Measurements from ENCODE around the gene SMAGP. TPM values are rescaled to one million over a fixed set of nuclear protein-coding genes. Genes with fewer than 3 reads are reported as not detected.
"Not testable (repeated sequence)": the region's sequence is repeated elsewhere in the genome, so short reads cannot be mapped to it uniquely, and the experiment has no call there.

SMAGP gene
- total RNA-seq, 1 donor = 3.0 TPM

DNA sequence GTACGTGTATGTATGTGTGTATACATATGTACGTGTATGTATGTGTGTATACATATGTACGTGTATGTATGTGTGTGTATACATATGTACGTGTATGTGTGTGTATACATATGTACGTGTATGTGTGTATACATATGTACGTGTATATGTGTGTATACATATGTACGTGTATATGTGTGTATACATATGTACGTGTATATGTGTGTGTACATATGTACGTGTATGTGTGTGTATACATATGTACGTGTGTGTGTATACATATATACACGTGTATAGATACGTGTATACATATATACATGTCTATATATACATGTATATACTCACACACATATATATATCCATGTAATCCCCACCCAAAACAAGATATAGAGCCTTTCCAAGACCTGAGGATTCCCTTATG is 50.4 kb downstream of the SMAGP start:
- peaks cover 20% of the 10 kb centered on the region for H3K4me1 ChIP-seq (ENCODE audit: insufficient read depth, low read length)
- H3K27me3 ChIP-seq (ENCODE audit: insufficient read depth, low read length); H3K4me3 ChIP-seq (ENCODE audit: low read length); H3K9me3 ChIP-seq (ENCODE audit: low read depth, low read length): not testable (repeated sequence)

- peaks cover 20% of the 10 kb centered on the region for H3K4me1 ChIP-seq (ENCODE audit: insufficient read depth, low read length)
- H3K9me3 ChIP-seq (ENCODE audit: low read depth, low read length) = no peaks in the 10 kb centered on the region
- no peak overlapping the region for H3K4me3 ChIP-seq (ENCODE audit: low read length)
- H3K27me3 ChIP-seq (ENCODE audit: insufficient read depth, low read length) = no peaks in the 10 kb centered on the region
Observed at GRCh38 chr12:51219322-51219721, 50.9 kb downstream of the SMAGP start.

DNA sequence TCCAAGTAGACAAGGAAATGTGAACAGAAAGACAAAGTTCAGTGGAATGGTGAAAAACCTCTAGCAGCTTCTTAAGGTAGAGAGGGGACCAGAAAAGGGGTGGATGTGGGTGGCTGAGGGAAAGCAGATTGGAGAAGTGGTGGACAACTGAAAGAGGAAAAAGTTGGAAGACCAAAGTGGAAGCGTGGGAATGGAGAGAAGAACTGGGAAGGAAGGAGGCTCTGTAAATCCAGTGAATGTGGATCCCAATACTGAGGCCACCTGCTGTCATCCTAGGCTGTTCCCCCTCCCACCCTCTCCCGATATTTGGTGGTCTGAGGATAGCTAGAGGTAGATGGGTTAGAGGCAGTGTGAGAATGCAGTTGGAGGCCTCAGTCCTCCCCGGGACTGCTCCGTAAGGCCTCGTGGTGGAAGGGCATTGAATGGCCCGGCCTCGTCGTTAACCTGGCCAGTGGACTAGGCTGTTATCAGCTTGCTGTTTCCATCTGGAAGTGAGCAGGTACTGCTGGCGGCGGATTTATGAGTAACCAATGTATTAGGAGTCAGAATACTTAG is 51.5 kb downstream of the SMAGP start:
- Histone ChIP-seq H3K27me3 (ENCODE audit: insufficient read depth, low read length) (no peaks in the 10 kb centered on the region), H3K4me3 (ENCODE audit: low read length) (peak overlapping the region; percentile 86), H3K4me1 (ENCODE audit: insufficient read depth, low read length) (peaks cover 20% of the 10 kb centered on the region), H3K9me3 (ENCODE audit: low read depth, low read length) (no peaks in the 10 kb centered on the region)

DNA sequence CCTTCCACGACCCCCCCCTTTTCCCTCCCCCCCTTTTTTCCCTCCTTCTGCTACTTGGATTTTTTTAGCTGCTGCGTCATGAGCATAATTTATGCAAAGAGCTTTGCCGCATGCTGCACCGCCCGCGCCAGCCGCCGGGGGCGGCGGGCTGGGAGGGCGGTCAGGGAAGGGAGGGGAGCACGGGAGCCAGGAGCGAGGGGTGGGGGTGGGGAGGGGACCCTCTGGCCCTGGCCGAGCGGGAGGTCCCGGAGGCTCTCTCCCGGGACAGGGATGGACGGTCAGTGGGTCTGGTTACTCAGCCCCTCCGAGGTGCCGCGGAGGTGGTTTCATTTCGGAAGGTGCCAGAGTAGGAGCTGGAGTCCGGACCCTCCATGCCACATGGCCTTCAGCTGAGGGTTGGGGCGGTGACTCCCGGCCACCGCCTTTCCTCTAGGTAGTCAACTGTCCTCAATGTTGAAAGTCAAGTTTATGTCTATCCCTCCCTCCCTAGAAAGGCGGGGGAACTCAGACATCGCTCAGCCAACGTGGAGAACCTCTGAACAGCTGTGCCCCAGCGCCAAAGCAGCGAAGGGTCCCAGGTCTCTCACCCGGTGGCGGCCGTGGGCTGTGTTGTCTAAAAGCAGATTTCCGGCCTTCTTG is 52.1 kb downstream of the SMAGP start, which contains the start of gene POU6F1:
Gene POU6F1 (minus strand): TSS at position 95 of the 639 bp plus-strand sequence. CDS start 11,226 bp downstream, outside the sequence.
- H3K27me3 ChIP-seq (ENCODE audit: insufficient read depth, low read length) = no peaks in the 10 kb centered on the region
- no peaks in the 10 kb centered on the region for H3K9me3 ChIP-seq (ENCODE audit: low read depth, low read length)
- H3K4me3 ChIP-seq (ENCODE audit: low read length) = peak within 1 kb of the TSS; percentile 86
- peaks cover 20% of the 10 kb centered on the region for H3K4me1 ChIP-seq (ENCODE audit: insufficient read depth, low read length)

GRCh38 chr12:51217133-51217967 is 52.9 kb downstream of the SMAGP start:
- no peaks in the 10 kb centered on the region for H3K9me3 ChIP-seq (ENCODE audit: low read depth, low read length)
- H3K4me1 ChIP-seq (ENCODE audit: insufficient read depth, low read length) = peaks cover 20% of the 10 kb centered on the region
- no peaks in the 10 kb centered on the region for H3K27me3 ChIP-seq (ENCODE audit: insufficient read depth, low read length)
- H3K4me3 ChIP-seq (ENCODE audit: low read length) = peak overlapping the region; percentile 86

- peaks cover 20% of the 10 kb centered on the region for H3K4me1 ChIP-seq (ENCODE audit: insufficient read depth, low read length)
Observed at GRCh38 chr12:51216642-51217041, 53.6 kb downstream of the SMAGP start.

GRCh38 chr12:51214895-51215294 is 55.3 kb downstream of the SMAGP start:
- Histone ChIP-seq H3K9me3 (ENCODE audit: low read depth, low read length) (no peaks in the 10 kb centered on the region), H3K4me1 (ENCODE audit: insufficient read depth, low read length) (peaks cover 20% of the 10 kb centered on the region), H3K27me3 (ENCODE audit: insufficient read depth, low read length) (no peaks in the 10 kb centered on the region), H3K4me3 (ENCODE audit: low read length) (no peak overlapping the region)

More at GRCh38 chr12:51216642-51217041, 53.6 kb downstream of the SMAGP start:
- H3K9me3 ChIP-seq (ENCODE audit: low read depth, low read length) = no peaks in the 10 kb centered on the region
- peak overlapping the region; percentile 86 for H3K4me3 ChIP-seq (ENCODE audit: low read length)
- no peaks in the 10 kb centered on the region for H3K27me3 ChIP-seq (ENCODE audit: insufficient read depth, low read length)

GRCh38 chr12:51210690-51211395 is 59.4 kb downstream of the SMAGP start:
- no peak overlapping the region for H3K4me3 ChIP-seq (ENCODE audit: low read length)
- no peaks in the 10 kb centered on the region for H3K27me3 ChIP-seq (ENCODE audit: insufficient read depth, low read length)
- no peaks in the 10 kb centered on the region for H3K4me1 ChIP-seq (ENCODE audit: insufficient read depth, low read length)
- H3K9me3 ChIP-seq (ENCODE audit: low read depth, low read length) = no peaks in the 10 kb centered on the region

DNA sequence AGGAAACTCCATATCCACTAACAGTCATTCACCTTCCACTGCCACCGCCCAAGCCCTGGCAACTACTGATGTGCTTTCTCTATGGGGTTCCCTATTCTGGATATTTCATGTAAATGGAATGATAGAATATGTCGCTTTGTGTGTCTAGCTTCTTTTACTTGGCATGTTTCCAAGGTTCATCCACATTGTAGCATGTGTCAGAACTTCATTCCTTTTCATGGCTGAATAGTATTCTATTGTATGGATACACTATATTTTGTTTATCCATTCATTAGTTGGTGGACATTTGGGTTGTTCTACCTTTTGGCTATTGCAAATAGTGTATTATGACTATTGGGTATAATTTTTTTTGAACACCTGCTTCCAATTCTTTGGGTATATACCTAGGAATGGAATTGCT is 61.0 kb downstream of the SMAGP start:
- Histone ChIP-seq H3K27me3 (ENCODE audit: insufficient read depth, low read length) (no peaks in the 10 kb centered on the region), H3K4me3 (ENCODE audit: low read length) (no peak overlapping the region), H3K9me3 (ENCODE audit: low read depth, low read length) (no peaks in the 10 kb centered on the region), H3K4me1 (ENCODE audit: insufficient read depth, low read length) (no peaks in the 10 kb centered on the region)

GRCh38 chr12:51208016-51208660 is 62.1 kb downstream of the SMAGP start:
- Histone ChIP-seq H3K9me3 (ENCODE audit: low read depth, low read length) (no peaks in the 10 kb centered on the region), H3K4me3 (ENCODE audit: low read length) (no peak overlapping the region), H3K27me3 (ENCODE audit: insufficient read depth, low read length) (no peaks in the 10 kb centered on the region), H3K4me1 (ENCODE audit: insufficient read depth, low read length) (no peaks in the 10 kb centered on the region)

GRCh38 chr12:51205350-51205749 is 64.9 kb downstream of the SMAGP start:
- Histone ChIP-seq H3K27me3 (ENCODE audit: insufficient read depth, low read length) (no peaks in the 10 kb centered on the region), H3K4me3 (ENCODE audit: low read length) (no peak overlapping the region), H3K4me1 (ENCODE audit: insufficient read depth, low read length) (no peaks in the 10 kb centered on the region), H3K9me3 (ENCODE audit: low read depth, low read length) (no peaks in the 10 kb centered on the region)

DNA sequence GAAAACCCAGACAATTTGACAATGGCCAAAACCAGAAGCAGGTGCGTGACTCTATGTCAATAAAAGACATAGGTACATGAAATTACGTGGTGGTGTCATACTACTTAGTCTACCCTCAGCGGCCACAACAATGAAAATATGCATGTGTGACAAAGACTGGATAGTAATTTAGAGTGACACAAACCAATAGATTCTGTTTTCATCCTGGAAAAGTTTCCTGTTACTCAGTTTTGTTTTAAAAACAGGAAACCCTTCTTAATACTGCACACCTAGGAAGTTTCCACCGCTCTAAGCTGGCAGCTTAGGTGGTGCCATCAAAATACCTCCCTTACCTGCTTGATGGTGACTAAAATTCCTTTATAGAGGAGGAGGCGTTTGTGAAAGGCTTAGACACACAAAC is 67.5 kb downstream of the SMAGP start:
- Histone ChIP-seq H3K4me3 (ENCODE audit: low read length) (no peak overlapping the region), H3K4me1 (ENCODE audit: insufficient read depth, low read length) (peaks cover 9% of the 10 kb centered on the region), H3K9me3 (ENCODE audit: low read depth, low read length) (no peaks in the 10 kb centered on the region), H3K27me3 (ENCODE audit: insufficient read depth, low read length) (no peaks in the 10 kb centered on the region)

- no peak overlapping the region for H3K4me3 ChIP-seq (ENCODE audit: low read length)
- no peaks in the 10 kb centered on the region for H3K27me3 ChIP-seq (ENCODE audit: insufficient read depth, low read length)
- H3K4me1 ChIP-seq (ENCODE audit: insufficient read depth, low read length) = peaks cover 9% of the 10 kb centered on the region
- no peaks in the 10 kb centered on the region for H3K9me3 ChIP-seq (ENCODE audit: low read depth, low read length)
Observed at GRCh38 chr12:51200806-51201205, 69.4 kb downstream of the SMAGP start.

- no peaks in the 10 kb centered on the region for H3K9me3 ChIP-seq (ENCODE audit: low read depth, low read length)
- no peak overlapping the region for H3K4me3 ChIP-seq (ENCODE audit: low read length)
- no peaks in the 10 kb centered on the region for H3K27me3 ChIP-seq (ENCODE audit: insufficient read depth, low read length)
- peaks cover 9% of the 10 kb centered on the region for H3K4me1 ChIP-seq (ENCODE audit: insufficient read depth, low read length)
Observed at GRCh38 chr12:51200156-51200555, 70.1 kb downstream of the SMAGP start.

Measured in mononuclear cell (primary cell).